ENCODE measurements around the gene OR6Y1.

GRCh38 chr1:158516966-158517365 lies 37.2 kb downstream of the OR6Y1 start:
- TF ChIP-seq EZH2phosphoT487 (IDR thresholded peaks at IDR 0.05) = no peak
- no peak for TF ChIP-seq CTCF (IDR thresholded peaks at IDR 0.05)
- no peak for TF ChIP-seq EZH2 (IDR thresholded peaks at IDR 0.05)
